ENCODE results near the gene RPH3AL.

The RPH3AL gene

DNA sequence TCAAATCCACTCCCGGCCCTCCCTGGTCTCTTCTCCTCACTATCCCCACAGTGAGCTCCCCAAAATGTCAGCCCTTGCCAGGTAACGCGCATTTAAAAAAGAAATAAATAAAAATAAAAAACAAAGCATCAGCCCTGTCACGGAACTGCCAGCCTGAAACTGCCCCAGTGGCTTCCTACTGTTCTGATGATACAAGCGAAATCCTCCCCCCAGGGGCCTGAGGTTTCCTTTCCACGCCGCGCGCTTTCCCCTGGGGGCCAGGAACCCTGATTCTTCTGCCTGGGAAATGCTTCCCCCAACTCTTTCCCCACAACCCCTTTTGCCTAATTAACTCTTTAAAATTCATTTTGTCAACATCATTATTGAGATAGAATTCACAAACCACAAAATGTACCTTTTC lies 12.2 kb upstream of the RPH3AL start:
- POLR2A ChIA-PET: no interaction called here
- H3K4me1 ChIP-seq (ENCODE audit: control insufficient read depth, insufficient read depth, low read length): no peaks in the 10 kb centered on the region
- TF ChIP-seq ZFP3 (tag by site-specific recombination; IDR thresholded peaks at IDR 0.05; ENCODE audit: low read depth): no peak
- TF ChIP-seq ZFHX2 (tag by site-specific recombination; conservative IDR thresholded peaks at IDR 0.05): no peak
- TF ChIP-seq, protein P1, sequence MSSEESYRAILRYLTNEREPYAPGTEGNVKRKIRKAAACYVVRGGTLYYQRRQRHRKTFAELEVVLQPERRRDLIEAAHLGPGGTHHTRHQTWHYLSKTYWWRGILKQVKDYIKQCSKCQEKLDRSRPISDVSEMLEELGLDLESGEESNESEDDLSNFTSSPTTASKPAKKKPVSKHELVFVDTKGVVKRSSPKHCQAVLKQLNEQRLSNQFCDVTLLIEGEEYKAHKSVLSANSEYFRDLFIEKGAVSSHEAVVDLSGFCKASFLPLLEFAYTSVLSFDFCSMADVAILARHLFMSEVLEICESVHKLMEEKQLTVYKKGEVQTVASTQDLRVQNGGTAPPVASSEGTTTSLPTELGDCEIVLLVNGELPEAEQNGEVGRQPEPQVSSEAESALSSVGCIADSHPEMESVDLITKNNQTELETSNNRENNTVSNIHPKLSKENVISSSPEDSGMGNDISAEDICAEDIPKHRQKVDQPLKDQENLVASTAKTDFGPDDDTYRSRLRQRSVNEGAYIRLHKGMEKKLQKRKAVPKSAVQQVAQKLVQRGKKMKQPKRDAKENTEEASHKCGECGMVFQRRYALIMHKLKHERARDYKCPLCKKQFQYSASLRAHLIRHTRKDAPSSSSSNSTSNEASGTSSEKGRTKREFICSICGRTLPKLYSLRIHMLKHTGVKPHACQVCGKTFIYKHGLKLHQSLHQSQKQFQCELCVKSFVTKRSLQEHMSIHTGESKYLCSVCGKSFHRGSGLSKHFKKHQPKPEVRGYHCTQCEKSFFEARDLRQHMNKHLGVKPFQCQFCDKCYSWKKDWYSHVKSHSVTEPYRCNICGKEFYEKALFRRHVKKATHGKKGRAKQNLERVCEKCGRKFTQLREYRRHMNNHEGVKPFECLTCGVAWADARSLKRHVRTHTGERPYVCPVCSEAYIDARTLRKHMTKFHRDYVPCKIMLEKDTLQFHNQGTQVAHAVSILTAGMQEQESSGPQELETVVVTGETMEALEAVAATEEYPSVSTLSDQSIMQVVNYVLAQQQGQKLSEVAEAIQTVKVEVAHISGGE (tag by site-specific recombination; conservative IDR thresholded peaks at IDR 0.05; ENCODE audit: low read depth): no peak
- no peak for TF ChIP-seq ZBTB8A (tag by site-specific recombination; IDR thresholded peaks at IDR 0.05)
- no peak for TF ChIP-seq ZXDB (tag by site-specific recombination; IDR thresholded peaks at IDR 0.05)
- TF ChIP-seq KLF8 (tag by site-specific recombination; IDR thresholded peaks at IDR 0.05): no peak
- no peak for TF ChIP-seq ZNF112 (tag by site-specific recombination; IDR thresholded peaks at IDR 0.05)
- TF ChIP-seq, protein P2, sequence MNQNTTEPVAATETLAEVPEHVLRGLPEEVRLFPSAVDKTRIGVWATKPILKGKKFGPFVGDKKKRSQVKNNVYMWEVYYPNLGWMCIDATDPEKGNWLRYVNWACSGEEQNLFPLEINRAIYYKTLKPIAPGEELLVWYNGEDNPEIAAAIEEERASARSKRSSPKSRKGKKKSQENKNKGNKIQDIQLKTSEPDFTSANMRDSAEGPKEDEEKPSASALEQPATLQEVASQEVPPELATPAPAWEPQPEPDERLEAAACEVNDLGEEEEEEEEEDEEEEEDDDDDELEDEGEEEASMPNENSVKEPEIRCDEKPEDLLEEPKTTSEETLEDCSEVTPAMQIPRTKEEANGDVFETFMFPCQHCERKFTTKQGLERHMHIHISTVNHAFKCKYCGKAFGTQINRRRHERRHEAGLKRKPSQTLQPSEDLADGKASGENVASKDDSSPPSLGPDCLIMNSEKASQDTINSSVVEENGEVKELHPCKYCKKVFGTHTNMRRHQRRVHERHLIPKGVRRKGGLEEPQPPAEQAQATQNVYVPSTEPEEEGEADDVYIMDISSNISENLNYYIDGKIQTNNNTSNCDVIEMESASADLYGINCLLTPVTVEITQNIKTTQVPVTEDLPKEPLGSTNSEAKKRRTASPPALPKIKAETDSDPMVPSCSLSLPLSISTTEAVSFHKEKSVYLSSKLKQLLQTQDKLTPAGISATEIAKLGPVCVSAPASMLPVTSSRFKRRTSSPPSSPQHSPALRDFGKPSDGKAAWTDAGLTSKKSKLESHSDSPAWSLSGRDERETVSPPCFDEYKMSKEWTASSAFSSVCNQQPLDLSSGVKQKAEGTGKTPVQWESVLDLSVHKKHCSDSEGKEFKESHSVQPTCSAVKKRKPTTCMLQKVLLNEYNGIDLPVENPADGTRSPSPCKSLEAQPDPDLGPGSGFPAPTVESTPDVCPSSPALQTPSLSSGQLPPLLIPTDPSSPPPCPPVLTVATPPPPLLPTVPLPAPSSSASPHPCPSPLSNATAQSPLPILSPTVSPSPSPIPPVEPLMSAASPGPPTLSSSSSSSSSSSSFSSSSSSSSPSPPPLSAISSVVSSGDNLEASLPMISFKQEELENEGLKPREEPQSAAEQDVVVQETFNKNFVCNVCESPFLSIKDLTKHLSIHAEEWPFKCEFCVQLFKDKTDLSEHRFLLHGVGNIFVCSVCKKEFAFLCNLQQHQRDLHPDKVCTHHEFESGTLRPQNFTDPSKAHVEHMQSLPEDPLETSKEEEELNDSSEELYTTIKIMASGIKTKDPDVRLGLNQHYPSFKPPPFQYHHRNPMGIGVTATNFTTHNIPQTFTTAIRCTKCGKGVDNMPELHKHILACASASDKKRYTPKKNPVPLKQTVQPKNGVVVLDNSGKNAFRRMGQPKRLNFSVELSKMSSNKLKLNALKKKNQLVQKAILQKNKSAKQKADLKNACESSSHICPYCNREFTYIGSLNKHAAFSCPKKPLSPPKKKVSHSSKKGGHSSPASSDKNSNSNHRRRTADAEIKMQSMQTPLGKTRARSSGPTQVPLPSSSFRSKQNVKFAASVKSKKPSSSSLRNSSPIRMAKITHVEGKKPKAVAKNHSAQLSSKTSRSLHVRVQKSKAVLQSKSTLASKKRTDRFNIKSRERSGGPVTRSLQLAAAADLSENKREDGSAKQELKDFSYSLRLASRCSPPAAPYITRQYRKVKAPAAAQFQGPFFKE (tag by site-specific recombination; IDR thresholded peaks at IDR 0.05; ENCODE audit: borderline replicate concordance): no peak
- TF ChIP-seq ZNF530 (tag by site-specific recombination; IDR thresholded peaks at IDR 0.05; ENCODE audit: low read depth): no peak
- TF ChIP-seq, protein P3, sequence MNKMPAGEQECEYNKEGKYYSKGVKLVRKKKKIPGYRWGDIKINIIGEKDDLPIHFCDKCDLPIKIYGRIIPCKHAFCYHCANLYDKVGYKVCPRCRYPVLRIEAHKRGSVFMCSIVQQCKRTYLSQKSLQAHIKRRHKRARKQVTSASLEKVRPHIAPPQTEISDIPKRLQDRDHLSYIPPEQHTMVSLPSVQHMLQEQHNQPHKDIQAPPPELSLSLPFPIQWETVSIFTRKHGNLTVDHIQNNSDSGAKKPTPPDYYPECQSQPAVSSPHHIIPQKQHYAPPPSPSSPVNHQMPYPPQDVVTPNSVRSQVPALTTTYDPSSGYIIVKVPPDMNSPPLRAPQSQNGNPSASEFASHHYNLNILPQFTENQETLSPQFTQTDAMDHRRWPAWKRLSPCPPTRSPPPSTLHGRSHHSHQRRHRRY (tag by site-specific recombination; IDR thresholded peaks at IDR 0.05): no peak
- TF ChIP-seq BCL11A (tag by site-specific recombination; IDR thresholded peaks at IDR 0.05; ENCODE audit: low read depth): no peak
- no peak for TF ChIP-seq ZBTB26 (tag by site-specific recombination; optimal IDR thresholded peaks at IDR 0.05)
- TF ChIP-seq ZEB2 (tag by site-specific recombination; IDR thresholded peaks at IDR 0.05): no peak
- no peak for TF ChIP-seq TCF7L2 (IDR thresholded peaks at IDR 0.05; ENCODE audit: borderline replicate concordance, low read depth, low read length)
- no peak for TF ChIP-seq ZNF791 (tag by site-specific recombination; IDR thresholded peaks at IDR 0.05)
- no peak for TF ChIP-seq TRIM28 (IDR thresholded peaks at IDR 0.05; ENCODE audit: borderline replicate concordance, low read length)
- TF ChIP-seq ZNF426 (tag by site-specific recombination; IDR thresholded peaks at IDR 0.05): no peak
- TF ChIP-seq ZNF610 (tag by site-specific recombination; IDR thresholded peaks at IDR 0.05; ENCODE audit: borderline replicate concordance): no peak
- TF ChIP-seq ZNF529 (tag by site-specific recombination; IDR thresholded peaks at IDR 0.05; ENCODE audit: insufficient replicate concordance): no peak
- TF ChIP-seq EGR2 (tag by site-specific recombination; IDR thresholded peaks at IDR 0.05; ENCODE audit: low read depth): no peak
- peaks cover 3% of the 10 kb centered on the region for H3K9me3 ChIP-seq (ENCODE audit: control insufficient read depth, insufficient read depth, low read depth, low read length)
- peaks cover 0 to 2% of the 10 kb centered on the region in 2 experiments; a peak in 1 of 3 replicates for H3K36me3 ChIP-seq (ENCODE audit: control insufficient read depth in 2 of 2, insufficient read depth in 1 of 2, low read length in 2 of 2)
- no peak overlapping the region for H3K27ac ChIP-seq (ENCODE audit: extremely low read depth, low read depth, low read length)
- H3K4me3 ChIP-seq (ENCODE audit: low read depth, low read length): no peak overlapping the region
- CTCF ChIA-PET: interaction anchor here (0.6 to 1.1 kb wide), 3 partner anchors 23 to 220 kb away, joined by 3 read pairs; no protein-coding TSS in a partner anchor
